Endothelial cell of hepatic sinusoid (primary cell): ENCODE data around the gene P3H1.
"Not testable (repeated sequence)": the region's sequence is repeated elsewhere in the genome, so short reads cannot be mapped to it uniquely, and the experiment has no call there.

Experiments
- in situ Hi-C: cut with HindIII; loops from 2 replicates; pipeline ENCODE4 v1.10.0; 2017; ENCODE audit warnings: low sequenced_read_pairs

The P3H1 gene

DNA sequence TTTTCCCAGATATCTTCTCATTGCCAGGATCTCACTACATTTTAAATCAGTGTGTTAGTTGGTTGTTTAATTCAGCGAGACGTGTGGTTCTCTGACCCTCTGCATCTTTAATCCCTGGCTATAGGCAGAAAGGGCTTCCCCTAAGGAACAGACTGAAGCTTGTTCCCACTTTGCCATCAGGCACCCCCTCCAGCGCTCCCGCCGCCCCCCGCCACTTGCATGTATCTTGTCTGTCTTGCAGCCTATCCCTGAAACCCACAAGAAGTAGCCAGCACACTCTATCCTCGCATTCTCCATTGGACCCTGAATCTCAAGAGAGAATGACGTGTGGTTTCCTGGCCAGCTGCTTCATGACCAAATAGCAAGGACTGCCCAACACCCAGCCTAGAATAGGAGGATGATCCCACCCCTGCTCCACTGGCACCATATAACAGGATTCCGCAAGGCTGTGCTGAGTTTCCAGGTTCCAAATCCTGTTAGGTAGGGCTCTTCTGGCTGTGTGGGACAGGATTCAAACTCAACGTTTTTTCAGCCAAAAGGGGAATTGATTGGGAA is 34.6 kb downstream of the P3H1 start:
- in situ Hi-C loops, result no loop called here

DNA sequence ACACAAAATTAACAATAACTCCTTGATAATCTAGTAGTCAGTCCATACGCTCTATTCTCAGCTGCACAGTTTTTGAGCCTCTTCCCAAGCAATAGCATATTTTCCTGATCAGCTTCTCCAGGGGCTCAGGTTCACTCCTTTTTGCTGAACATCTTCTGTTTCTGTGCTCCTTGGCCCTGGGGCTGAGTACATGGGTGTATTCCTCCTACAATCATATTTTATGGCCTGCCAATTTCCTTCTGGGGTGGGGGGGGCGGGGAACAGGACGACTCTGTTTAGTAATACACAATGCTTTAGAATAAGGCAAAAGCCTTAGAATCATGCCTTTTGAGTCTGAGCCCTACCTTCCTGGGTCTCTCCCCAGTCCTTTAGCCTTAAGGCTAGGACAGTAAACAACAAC is 35.2 kb downstream of the P3H1 start:
- in situ Hi-C loops, result no loop called here

DNA sequence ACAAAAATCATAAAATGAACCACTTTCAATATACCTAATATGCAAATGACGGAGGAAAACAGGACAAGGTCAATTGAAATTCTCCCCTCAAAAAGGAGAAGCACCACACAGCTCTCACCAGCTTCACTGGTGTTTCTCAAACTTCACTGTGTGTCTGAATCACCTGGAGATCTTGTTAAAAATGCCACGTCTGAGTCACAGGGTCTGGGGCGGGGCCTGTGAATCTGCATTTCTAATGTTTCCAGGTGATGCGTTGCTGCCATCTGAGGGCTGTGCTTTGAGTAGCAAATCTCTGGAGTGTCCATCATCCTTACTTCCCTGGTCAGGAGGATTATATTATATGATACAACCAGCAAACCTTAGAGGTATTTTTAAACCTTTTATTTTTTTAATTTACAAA is 35.8 kb downstream of the P3H1 start:
- in situ Hi-C loops, result no loop called here

DNA sequence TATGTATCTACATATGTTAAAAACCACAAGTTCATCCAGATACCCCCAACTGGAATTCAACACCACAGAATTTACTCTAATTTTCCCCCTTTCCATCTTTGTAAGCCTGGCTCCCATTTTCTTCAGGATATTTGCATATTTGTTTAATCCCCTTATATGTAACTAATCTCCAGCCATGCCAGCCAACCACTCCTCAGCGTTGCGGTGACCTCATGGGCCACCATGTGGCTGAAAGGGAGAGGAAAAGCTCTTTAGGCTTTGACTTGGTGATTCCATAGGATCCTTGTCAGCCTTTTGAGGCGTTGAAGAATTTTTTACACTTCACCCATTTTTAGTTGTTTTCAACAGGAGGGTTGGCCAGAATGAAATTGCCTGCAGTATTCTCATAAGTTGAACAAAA is 36.8 kb downstream of the P3H1 start:
- in situ Hi-C loops, result no loop called here

DNA sequence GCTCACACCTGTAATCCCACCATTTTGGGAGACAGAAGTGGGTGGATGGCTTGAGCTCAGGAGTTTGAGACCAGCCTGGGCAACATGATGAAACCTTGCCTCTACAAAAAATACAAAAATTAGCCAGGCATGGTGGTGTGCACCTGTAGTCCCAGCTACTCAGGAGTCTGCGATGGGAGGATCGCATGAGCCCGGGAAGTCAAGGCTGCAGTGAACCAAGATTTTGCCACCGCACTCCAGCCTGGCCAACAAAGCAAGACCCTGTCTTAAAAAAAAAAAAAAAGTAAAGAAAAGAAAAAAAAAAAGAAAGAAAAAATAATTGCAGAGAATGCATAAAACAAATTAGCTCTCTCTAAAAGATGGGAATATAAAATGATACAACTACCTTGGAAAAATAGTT is 41.0 kb downstream of the P3H1 start:
- in situ Hi-C loops, result not testable (repeated sequence)

DNA sequence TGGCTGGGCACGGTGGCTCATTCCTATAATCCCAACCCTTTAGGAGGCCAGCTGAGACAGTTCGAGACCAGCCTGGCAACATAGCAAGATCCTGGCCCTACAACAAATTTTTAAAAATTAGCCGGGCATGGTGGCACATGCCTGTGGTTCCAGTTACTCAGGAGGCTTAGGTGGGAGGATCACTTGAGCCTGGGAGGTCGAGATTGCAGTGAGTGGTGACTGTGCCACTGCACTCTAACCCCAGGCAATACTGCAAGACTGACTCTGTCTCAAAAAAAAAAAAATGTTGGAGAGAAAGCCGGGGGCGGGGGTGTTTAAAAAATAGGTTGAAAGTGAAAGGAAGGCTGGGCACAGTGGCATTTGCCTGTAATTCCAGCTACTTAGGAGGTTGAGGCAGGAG is 43.3 kb downstream of the P3H1 start:
- in situ Hi-C loops, result no loop called here

DNA sequence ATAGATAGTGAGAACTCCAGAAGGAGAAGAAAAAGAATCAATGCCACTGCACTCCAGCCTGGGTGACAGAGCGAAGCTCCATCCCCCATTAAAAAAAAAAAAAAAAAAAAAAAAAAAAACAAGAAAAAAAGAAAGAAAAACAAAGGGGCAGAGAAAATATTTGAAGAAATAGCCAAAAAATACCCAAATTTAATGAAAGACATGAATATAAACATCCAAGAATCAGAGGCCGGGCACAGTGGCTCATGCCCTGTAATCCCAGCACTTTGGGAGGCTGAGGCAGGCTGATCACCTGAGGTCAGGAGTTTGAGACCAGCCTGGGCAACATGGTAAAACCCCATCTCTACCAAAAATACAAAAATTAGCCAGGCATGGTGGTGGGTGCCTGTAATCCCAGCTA is 44.4 kb downstream of the P3H1 start:
- in situ Hi-C loops, result not testable (repeated sequence)

DNA sequence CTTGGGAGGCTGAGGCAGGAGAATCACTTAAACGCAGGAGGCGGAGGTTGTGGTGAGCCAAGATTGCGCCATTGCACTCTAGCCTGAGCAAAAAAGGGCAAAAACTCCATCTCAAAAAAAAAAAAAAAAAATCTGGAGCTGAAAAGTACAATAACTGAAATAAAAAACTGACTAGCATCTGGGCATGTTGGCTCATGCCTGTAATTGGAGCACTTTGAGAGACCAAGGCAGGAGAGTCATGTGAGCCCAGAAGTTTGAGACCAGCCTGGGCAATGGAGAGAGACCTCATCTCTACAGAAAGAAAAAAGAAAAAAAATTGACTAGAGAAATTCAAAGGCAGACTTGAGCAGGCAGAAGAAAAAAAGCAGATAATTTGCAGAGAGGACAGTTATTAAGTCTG is 44.9 kb downstream of the P3H1 start:
- in situ Hi-C loops, result no loop called here

DNA sequence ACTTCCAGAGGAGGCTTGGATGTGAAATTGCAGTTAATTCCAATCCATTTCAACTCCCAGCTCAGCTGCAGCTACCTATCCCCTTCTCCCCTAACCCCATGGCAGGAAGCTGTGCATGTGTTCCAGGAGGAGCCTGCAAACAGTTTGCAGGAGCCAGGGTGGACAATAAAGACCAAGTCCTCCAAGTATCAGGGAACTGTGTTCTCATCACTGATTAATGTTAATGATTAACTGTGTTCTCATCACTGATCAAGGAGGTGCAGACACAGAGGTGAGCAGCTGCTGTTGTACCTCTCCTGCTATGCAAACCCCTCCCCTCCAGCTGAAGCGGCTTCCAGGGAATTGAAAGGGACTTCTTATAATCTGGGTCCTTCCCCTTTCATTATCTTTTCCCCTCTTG is 46.0 kb downstream of the P3H1 start:
- in situ Hi-C loops, result no loop called here

DNA sequence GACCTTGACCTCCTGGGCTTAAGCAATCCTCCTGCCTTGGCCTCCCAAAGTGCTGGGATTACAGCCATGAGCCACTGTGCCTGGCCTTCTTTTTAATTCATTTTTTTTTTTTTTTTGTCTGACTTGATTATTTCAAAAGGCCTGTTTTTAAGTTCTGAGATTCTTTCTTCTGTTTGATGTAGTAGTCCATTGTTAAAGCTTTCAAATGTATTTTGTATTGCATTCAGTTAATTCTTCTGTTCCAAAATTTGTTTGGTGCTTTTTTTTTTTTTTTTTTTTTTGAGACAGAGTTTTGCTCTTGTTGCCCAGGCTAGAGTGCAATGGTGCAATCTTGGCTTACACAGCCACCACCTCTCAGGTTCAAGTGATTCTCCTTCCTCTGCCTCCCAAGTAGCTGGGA is 52.4 kb downstream of the P3H1 start:
- in situ Hi-C loops, result not testable (repeated sequence)

DNA sequence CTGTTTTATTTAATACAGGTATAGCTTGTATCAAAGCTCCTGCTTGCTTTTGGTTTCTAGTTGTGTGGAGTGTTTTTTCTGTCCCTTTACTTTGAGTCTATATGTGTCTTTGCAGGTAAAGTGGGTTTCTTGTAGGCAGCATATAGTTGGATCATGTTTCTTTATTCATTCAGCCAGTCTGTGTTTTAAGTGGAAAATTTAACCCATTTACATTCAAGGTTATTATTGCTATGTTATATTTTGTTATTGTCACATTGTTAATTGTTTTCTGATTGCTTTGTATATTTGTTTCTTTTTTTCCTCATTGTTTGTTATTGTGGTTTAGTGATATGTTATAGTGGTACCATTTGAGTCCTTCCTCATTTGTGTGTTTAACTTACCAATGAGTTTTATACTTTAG is 53.5 kb downstream of the P3H1 start:
- in situ Hi-C loops, result no loop called here

DNA sequence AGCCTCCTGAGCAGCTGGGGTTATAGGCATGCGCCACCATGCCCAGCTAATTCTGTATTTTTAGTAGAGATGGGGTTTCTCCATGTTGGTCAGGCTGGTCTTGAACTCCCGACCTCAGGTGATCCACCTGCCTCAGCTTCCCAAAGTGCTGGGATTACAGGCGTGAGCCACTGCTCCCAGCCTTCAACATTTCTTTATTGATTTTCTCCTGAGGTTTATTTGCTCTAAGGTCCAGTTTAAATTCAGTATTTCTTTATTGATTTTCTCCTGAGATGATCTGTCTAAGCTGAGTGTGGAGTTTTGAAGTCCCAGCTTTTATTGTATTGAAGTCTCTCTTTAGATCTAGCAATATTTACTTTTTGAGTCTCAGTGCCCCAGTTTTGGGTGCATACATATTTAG is 54.0 kb downstream of the P3H1 start:
- in situ Hi-C loops, result not testable (repeated sequence)

DNA sequence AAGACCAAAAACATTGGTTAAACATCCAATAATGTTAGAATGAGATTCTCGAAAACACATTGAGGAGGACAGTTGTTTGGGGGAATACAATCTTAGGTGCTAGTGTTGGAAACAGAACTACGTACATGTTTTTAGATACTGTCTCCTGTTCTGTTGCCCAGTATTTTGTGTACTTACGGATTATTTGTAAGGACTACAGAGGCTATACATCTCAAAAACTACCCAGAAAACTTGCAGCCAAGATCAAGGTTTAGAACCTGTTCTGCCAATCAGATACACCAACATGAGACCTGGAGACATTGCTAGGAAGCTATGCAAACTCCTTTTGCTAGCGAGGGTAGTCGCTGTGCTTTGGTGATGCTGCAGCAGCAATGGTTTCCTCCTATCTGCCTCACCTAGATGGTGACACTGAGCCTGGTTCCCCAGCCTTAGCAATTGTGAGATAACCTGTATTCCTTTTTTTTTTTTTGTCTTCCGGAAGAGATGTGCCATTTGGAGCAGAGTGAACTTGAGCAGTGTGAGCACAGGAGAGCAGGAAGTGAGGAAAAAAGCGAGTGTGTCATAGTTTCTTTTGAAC is 62.9 kb downstream of the P3H1 start:
- in situ Hi-C loops, result no loop called here

DNA sequence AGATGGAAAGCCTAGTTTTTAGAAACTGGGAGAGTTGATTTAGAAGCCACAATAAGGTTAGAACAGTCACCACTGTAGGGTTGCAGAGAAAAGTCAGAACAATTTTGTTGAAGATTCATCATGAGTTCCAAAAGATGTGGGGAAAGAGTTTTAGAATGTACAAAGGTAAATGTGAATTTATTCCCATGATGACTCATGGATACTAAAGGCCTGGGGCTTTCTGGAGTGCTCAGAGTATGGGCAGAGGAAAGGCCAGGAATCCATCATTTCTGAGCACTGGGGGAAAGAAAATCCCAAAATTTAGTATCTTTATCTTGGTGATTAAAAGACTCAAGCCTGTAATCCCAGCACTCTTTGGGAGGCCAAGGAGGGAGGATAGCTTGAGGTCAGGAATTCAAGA is 66.8 kb downstream of the P3H1 start:
- in situ Hi-C loops, result no loop called here

DNA sequence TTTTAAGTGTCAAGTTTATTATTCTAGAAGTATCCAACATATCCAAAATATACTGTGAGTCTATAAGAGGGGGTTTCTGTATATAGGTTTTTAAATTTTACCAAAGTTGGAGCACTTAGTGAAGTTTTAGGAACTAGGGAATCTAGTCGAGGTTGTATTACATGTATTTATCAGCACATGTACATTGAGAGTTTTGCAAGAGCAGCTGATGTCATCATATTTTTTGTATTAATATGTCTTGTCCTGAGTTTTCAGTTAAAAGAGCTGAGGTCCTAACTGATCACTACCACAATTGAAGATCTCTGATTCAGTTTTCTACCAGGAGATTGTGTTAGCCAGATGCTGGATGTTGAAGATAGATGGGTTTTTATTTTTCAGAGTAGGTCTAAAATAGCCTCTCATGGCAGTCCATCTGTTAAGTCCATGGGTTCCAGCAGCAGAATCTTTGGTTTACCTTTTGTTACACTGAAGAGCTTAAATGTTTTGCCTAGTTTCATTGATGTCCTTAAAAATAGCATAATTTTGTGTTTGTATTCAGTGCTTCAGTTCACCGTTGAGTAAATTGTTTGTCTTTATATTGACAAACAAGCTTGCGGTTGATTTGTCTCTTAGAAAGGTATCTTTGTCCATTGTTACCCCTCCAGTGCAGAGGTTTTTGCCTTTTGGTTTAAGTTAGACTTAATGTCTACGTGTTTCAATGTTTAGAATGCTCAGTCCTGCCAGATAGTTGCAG is 68.6 kb downstream of the P3H1 start:
- in situ Hi-C loops, result no loop called here
